ENCODE measurements around the gene ITPR2. TPM values are rescaled to one million over a fixed set of nuclear protein-coding genes. Genes with fewer than 3 reads are reported as not detected.

The ITPR2 gene
- total RNA-seq, 3 donors from 2014 or later (not counting 1 experiment from before 2014, with no cell fraction given) = 59.1 to 70.7 (median 68.2) TPM

DNA sequence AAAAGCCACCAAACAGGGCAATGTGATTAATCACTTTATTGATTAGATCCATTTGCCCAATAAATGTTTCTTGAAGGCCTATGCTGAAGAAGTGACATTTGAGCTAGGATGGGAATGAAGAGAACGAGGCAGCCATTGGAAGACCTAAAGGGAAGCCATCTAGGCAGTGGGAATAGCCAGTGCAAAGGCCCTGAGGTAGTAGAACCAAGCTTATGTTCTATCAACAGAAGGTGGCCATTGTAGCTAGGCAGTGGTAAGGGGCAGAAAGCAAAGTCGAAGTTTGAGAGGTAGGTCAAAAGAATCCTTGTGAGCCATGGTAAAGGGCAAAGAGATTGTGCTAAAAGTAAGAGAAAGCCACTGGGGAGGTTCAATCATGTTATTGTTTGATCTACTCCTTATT is 173.1 kb downstream of the ITPR2 start:
- Histone ChIP-seq H3K27me3 (ENCODE audit: control insufficient read depth, insufficient read depth, low read length) (no peaks in the 10 kb centered on the region), H3K9me3 (ENCODE audit: control insufficient read depth, insufficient read depth, low read length) (no peaks in the 10 kb centered on the region), H3K27ac (ENCODE audit: low read length) (no peak overlapping the region), H3K4me1 (ENCODE audit: control insufficient read depth, insufficient read depth, low read length) (no peaks in the 10 kb centered on the region), H3K36me3 (ENCODE audit: control insufficient read depth, insufficient read depth, low read length) (peaks cover 40% of the 10 kb centered on the region), H3K4me3 (ENCODE audit: low read length) (no peak overlapping the region)
- TF ChIP-seq, protein P1, sequence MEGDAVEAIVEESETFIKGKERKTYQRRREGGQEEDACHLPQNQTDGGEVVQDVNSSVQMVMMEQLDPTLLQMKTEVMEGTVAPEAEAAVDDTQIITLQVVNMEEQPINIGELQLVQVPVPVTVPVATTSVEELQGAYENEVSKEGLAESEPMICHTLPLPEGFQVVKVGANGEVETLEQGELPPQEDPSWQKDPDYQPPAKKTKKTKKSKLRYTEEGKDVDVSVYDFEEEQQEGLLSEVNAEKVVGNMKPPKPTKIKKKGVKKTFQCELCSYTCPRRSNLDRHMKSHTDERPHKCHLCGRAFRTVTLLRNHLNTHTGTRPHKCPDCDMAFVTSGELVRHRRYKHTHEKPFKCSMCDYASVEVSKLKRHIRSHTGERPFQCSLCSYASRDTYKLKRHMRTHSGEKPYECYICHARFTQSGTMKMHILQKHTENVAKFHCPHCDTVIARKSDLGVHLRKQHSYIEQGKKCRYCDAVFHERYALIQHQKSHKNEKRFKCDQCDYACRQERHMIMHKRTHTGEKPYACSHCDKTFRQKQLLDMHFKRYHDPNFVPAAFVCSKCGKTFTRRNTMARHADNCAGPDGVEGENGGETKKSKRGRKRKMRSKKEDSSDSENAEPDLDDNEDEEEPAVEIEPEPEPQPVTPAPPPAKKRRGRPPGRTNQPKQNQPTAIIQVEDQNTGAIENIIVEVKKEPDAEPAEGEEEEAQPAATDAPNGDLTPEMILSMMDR (IDR thresholded peaks at IDR 0.05) = no peak
- intact Hi-C loops (cut with micrococcal nuclease) = no loop called here
- whole genome bisulfite sequencing (ENCODE audit: insufficient coverage) = 46% methylated on average over 2 of the region's 2 CpGs
- ATAC-seq (no peak), DNase-seq (no peak)
- Mint-ChIP-seq H3K36me3 (peaks cover 11% of the 10 kb centered on the region), H3K4me3 (no peak overlapping the region), H3K27ac (no peak overlapping the region), H3K9me3 (no peaks in the 10 kb centered on the region), H3K27me3 (ENCODE audit: low read depth in 2 of 2) (no peaks in the 10 kb centered on the region), H3K4me1 (peaks cover 0 to 5% of the 10 kb centered on the region in 2 donors)

DNA sequence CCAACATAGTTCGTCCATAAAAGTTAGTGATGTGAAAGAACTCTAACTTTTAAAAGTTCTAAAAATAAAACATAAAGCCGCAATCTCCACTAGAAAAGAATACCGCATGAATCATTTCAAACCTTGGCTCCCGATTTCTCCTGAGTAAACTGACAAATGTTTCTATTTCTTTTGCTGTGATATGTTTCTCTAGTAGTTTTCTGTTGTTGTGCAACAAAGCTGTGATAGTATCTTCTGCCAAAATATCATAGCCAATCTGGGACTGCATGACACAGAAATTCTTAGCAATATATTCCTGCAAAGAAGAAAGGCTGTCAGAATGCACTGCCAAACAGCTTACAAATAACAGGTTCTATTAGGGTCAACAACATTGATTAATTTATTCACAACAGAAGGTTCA is 174.0 kb downstream of the ITPR2 start:
- Histone ChIP-seq H3K27me3 (ENCODE audit: control insufficient read depth, insufficient read depth, low read length) (no peaks in the 10 kb centered on the region), H3K9me3 (ENCODE audit: control insufficient read depth, insufficient read depth, low read length) (no peaks in the 10 kb centered on the region), H3K36me3 (ENCODE audit: control insufficient read depth, insufficient read depth, low read length) (peaks cover 41% of the 10 kb centered on the region), H3K4me3 (ENCODE audit: low read length) (no peak overlapping the region), H3K4me1 (ENCODE audit: control insufficient read depth, insufficient read depth, low read length) (no peaks in the 10 kb centered on the region), H3K27ac (ENCODE audit: low read length) (no peak overlapping the region)
- ATAC-seq (no peak), DNase-seq (no peak)
- H3K9me3 Mint-ChIP-seq = no peaks in the 10 kb centered on the region
- no peak overlapping the region for H3K4me3 Mint-ChIP-seq
- peaks cover 11% of the 10 kb centered on the region for H3K36me3 Mint-ChIP-seq
- no peaks in the 10 kb centered on the region for H3K27me3 Mint-ChIP-seq (ENCODE audit: low read depth in 2 of 2)
- H3K4me1 Mint-ChIP-seq = peaks cover 0 to 5% of the 10 kb centered on the region in 2 donors
- TF ChIP-seq, protein P1 (IDR thresholded peaks at IDR 0.05) = no peak
- 100% methylated on average over 3 of the region's 4 CpGs for WGBS (ENCODE audit: insufficient coverage)
- intact Hi-C loops (cut with micrococcal nuclease) = no loop called here
- H3K27ac Mint-ChIP-seq = no peak overlapping the region

DNA sequence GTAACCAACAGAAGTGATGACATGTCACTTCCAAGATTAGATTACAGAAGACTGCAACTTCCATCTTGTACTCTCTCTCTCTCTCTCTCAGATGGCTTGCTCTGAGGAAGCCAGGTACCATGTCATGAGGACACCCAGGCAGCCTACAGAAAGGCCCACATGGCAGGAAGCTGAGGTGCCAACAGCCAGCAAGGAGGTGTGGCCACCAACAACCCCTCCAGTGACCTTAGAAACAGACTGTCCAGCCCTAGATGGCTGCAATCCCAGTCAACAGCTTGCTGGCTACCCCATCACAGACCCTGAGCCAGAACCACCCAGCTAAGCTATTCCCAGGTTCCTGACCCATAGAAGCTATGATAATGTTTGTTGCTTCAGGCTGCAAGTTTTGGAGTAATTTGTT is 178.4 kb downstream of the ITPR2 start:
- H3K27ac ChIP-seq (ENCODE audit: low read length) = no peak overlapping the region
- H3K9me3 ChIP-seq (ENCODE audit: control insufficient read depth, insufficient read depth, low read length) = no peaks in the 10 kb centered on the region
- H3K27me3 Mint-ChIP-seq (ENCODE audit: low read depth in 2 of 2) = no peaks in the 10 kb centered on the region
- H3K4me3 Mint-ChIP-seq = no peak overlapping the region
- H3K27ac Mint-ChIP-seq = no peak overlapping the region
- ATAC-seq (no peak), DNase-seq (no peak)
- TF ChIP-seq, protein P1 (IDR thresholded peaks at IDR 0.05) = no peak
- H3K9me3 Mint-ChIP-seq = peaks cover 4% of the 10 kb centered on the region in 2 donors
- H3K36me3 Mint-ChIP-seq = peaks cover 28% of the 10 kb centered on the region
- peaks cover 44% of the 10 kb centered on the region for H3K36me3 ChIP-seq (ENCODE audit: control insufficient read depth, insufficient read depth, low read length)
- H3K27me3 ChIP-seq (ENCODE audit: control insufficient read depth, insufficient read depth, low read length) = no peaks in the 10 kb centered on the region
- no peaks in the 10 kb centered on the region for H3K4me1 ChIP-seq (ENCODE audit: control insufficient read depth, insufficient read depth, low read length)
- H3K4me3 ChIP-seq (ENCODE audit: low read length) = no peak overlapping the region
- no peaks in the 10 kb centered on the region for H3K4me1 Mint-ChIP-seq
- intact Hi-C loops (cut with micrococcal nuclease) = loop anchor here (5.0 kb wide), 1 partner anchor 557 kb away; no protein-coding TSS in a partner anchor

DNA sequence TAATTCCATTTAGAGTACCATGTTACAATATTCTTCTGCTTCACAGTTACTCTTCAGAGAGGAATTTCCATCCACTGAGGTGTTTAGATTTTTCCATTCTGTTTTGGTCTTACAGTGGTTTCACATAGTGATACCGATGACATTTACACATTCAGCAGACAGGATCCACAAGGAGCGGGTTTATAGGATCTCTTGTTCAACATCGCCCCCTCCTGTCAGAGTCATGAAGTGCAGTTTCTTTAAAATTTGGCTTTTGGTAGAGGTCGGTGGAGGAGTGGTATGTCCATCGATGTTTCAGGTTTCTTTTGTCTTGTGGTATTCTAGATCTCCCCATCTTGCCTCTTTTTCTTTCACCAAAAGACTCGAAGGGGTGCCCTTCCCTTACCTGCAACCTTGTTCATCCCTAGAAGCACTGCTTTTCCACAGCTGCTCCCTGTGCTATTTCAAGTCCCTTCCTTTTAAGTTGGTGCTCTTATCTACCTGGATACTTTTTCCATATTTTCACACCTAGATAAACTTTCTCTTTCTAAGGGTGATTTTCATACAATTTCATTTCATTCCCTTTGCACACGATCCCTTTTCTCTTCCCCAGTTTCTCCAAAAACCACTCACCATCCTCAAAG is 181.3 kb downstream of the ITPR2 start:
- Histone ChIP-seq H3K27ac (ENCODE audit: low read length) (no peak overlapping the region), H3K4me1 (ENCODE audit: control insufficient read depth, insufficient read depth, low read length) (no peaks in the 10 kb centered on the region), H3K4me3 (ENCODE audit: low read length) (no peak overlapping the region), H3K9me3 (ENCODE audit: control insufficient read depth, insufficient read depth, low read length) (no peaks in the 10 kb centered on the region), H3K36me3 (ENCODE audit: control insufficient read depth, insufficient read depth, low read length) (peaks cover 27% of the 10 kb centered on the region), H3K27me3 (ENCODE audit: control insufficient read depth, insufficient read depth, low read length) (no peaks in the 10 kb centered on the region)
- Mint-ChIP-seq H3K27ac (no peak overlapping the region), H3K9me3 (peaks cover 4% of the 10 kb centered on the region in 2 donors), H3K36me3 (peaks cover 17% of the 10 kb centered on the region), H3K27me3 (ENCODE audit: low read depth in 2 of 2) (no peaks in the 10 kb centered on the region), H3K4me1 (no peaks in the 10 kb centered on the region), H3K4me3 (no peak overlapping the region)
- 66% methylated on average over 6 of the region's 7 CpGs for WGBS (ENCODE audit: insufficient coverage)
- peak in 1 of 2 donors; percentile 42 for DNase-seq
- intact Hi-C loops (cut with micrococcal nuclease) = loop anchor here (5.0 kb wide), 1 partner anchor 554 kb away; no protein-coding TSS in a partner anchor
- ATAC-seq = peak in 2 of 3 donors; percentile 49 to 63
- TF ChIP-seq, protein P1 (IDR thresholded peaks at IDR 0.05) = peak; percentile 66
